GM23338 (cell line): Measurements from ENCODE around the gene IQGAP2. TPM values are rescaled to one million over a fixed set of nuclear protein-coding genes. Genes with fewer than 3 reads are reported as not detected.

ENCODE experiments used
- ATAC-seq: fragments of 200-7000 bp; cut with Tn5 transposase; 3 replicates; pipeline ENCODE4 v1.9.1; 2020
- DNase-seq: peaks from one replicate; pipeline ENCODE4 v3.0.0-alpha.2; 2015; ENCODE audit warnings: low spot score
- H2AFZ ChIP-seq: fragments of 200-600 bp; sonication (generic); 2 replicates; pipeline ENCODE4 v1.8.0; 2016; ENCODE audit warnings: antibody characterized with exemption, mild to moderate bottlenecking, moderate library complexity
- H3F3A ChIP-seq: fragments of 200-600 bp; sonication (generic); replicated peaks from 2 replicates; pipeline ENCODE4 v1.8.0; 2017; ENCODE audit warnings: antibody characterized with exemption, mixed run types, low read depth
- H3K27ac ChIP-seq: fragments of 200-600 bp; sonication (generic); 2 replicates; pipeline ENCODE4 v1.6.1; 2016; ENCODE audit warnings: low read depth
- H3K27me3 ChIP-seq: fragments of 200-600 bp; sonication (generic); 2 replicates; pipeline ENCODE4 v1.8.0; 2016; ENCODE audit warnings: mild to moderate bottlenecking, mixed run types, moderate library complexity; ENCODE audit not compliant: insufficient read depth
- H3K36me3 ChIP-seq: fragments of 200-600 bp; sonication (generic); 2 replicates; pipeline ENCODE4 v1.8.0; 2016; ENCODE audit warnings: mild to moderate bottlenecking; ENCODE audit not compliant: insufficient read depth
- H3K4me1 ChIP-seq: fragments of 200-600 bp; sonication (generic); 2 replicates; pipeline ENCODE4 v1.8.0; 2016; ENCODE audit warnings: mild to moderate bottlenecking, moderate library complexity; ENCODE audit not compliant: insufficient read depth
- H3K4me2 ChIP-seq: fragments of 200-600 bp; sonication (generic); 2 replicates; pipeline ENCODE4 v1.7.1; 2017; ENCODE audit warnings: mixed run types
- H3K4me3 ChIP-seq: fragments of 200-600 bp; sonication (generic); 2 replicates; pipeline ENCODE4 v1.6.1; 2016; ENCODE audit warnings: mixed run types
- H3K79me2 ChIP-seq: fragments of 200-600 bp; sonication (generic); replicated peaks from 2 replicates; pipeline ENCODE4 v1.8.0; 2017; ENCODE audit warnings: mild to moderate bottlenecking; ENCODE audit not compliant: insufficient read depth
- H3K9me2 ChIP-seq: fragments of 200-600 bp; sonication (generic); 2 replicates; pipeline ENCODE4 v1.8.0; 2017; ENCODE audit not compliant: insufficient read depth
- H4K20me1 ChIP-seq: fragments of 200-600 bp; sonication (generic); replicated peaks from 2 replicates; pipeline ENCODE4 v1.8.0; 2017; ENCODE audit warnings: mild to moderate bottlenecking; ENCODE audit not compliant: insufficient read depth
- H3K27ac Mint-ChIP-seq: 2 replicates; pipeline ENCODE4 v1.8.0; 2020; ENCODE audit warnings: inconsistent platforms, mild to moderate bottlenecking, moderate library complexity, mixed read lengths
- H3K27me3 Mint-ChIP-seq: 3 replicates; pipeline ENCODE4 v1.8.0; 2022; ENCODE audit warnings: low read depth, mild to moderate bottlenecking, moderate library complexity, mixed read lengths, inconsistent platforms; ENCODE audit not compliant: insufficient read depth, poor library complexity
- H3K36me3 Mint-ChIP-seq: 3 replicates; pipeline ENCODE4 v1.8.0; 2021; ENCODE audit warnings: low read depth, mild to moderate bottlenecking, inconsistent platforms, moderate library complexity, mixed read lengths
- H3K4me1 Mint-ChIP-seq: 3 replicates; pipeline ENCODE4 v1.8.0; 2020; ENCODE audit warnings: mild to moderate bottlenecking, inconsistent platforms, mixed read lengths
- H3K4me3 Mint-ChIP-seq: 3 replicates; pipeline ENCODE4 v1.8.0; 2021; ENCODE audit warnings: moderate library complexity, mild to moderate bottlenecking, inconsistent platforms, mixed read lengths
- H3K9me3 Mint-ChIP-seq: 3 replicates; pipeline ENCODE4 v1.8.0; 2020; ENCODE audit warnings: moderate library complexity, mild to moderate bottlenecking, inconsistent platforms, mixed read lengths
- CREB1 ChIP-seq: fragments of 250-450 bp; sonication (Bioruptor Pico); IDR thresholded peaks from 2 replicates; pipeline ENCODE4 v1.5.0; 2020; ENCODE audit warnings: low read depth, mild to moderate bottlenecking, moderate library complexity
- ETS1 ChIP-seq: IDR thresholded peaks from 2 replicates; pipeline ENCODE4 v1.6.1; 2016; ENCODE audit warnings: antibody characterized with exemption
- EZH2 ChIP-seq: fragments of 200-600 bp; sonication (generic); IDR thresholded peaks from one replicate; pipeline ENCODE4 v1.8.0; 2017; ENCODE audit warnings: antibody characterized with exemption, mild to moderate bottlenecking, low read depth; ENCODE audit not compliant: unreplicated experiment
- EZH2phosphoT487 ChIP-seq: fragments of 200-600 bp; sonication (generic); IDR thresholded peaks from one replicate; pipeline ENCODE4 v1.8.1; 2018; ENCODE audit warnings: antibody characterized with exemption; ENCODE audit not compliant: unreplicated experiment
- NANOG ChIP-seq: IDR thresholded peaks from 2 replicates; pipeline ENCODE4 v1.6.1; 2016; ENCODE audit warnings: antibody characterized with exemption, borderline replicate concordance
- POLR2AphosphoS5 ChIP-seq: IDR thresholded peaks from 2 replicates; pipeline ENCODE4 v1.6.1; 2016; ENCODE audit warnings: antibody characterized with exemption, low read depth
- REST ChIP-seq: IDR thresholded peaks from one replicate; pipeline ENCODE4 v1.6.1; 2018; ENCODE audit warnings: antibody characterized with exemption; ENCODE audit not compliant: unreplicated experiment
- STAT1 ChIP-seq: IDR thresholded peaks from one replicate; pipeline ENCODE4 v1.6.1; 2016; ENCODE audit warnings: antibody characterized with exemption; ENCODE audit not compliant: unreplicated experiment
- ZNF114 ChIP-seq: fragments of 250-450 bp; sonication (Bioruptor Pico); IDR thresholded peaks from 2 replicates; pipeline ENCODE4 v1.5.0; 2020; ENCODE audit warnings: mild to moderate bottlenecking, moderate library complexity
- ZNF462 ChIP-seq: fragments of 250-450 bp; sonication (Bioruptor Pico); IDR thresholded peaks from 2 replicates; pipeline ENCODE4 v1.5.0; 2020; ENCODE audit warnings: mild to moderate bottlenecking, moderate library complexity
- polyA plus RNA-seq: library from polyadenylated mRNA; unstranded; fragments of >200 nt; fragmentation: Nextera tagmentation; extraction: Ambion mirVana; gene quantifications from 2 replicates; pipeline ENCODE4 v1.2.1, GENCODE V29; 2016
- total RNA-seq: library from RNA; depleted of rRNA; stranded (reverse); fragments of >200 nt; shearing (Covaris generic); gene quantifications from 2 replicates; pipeline ENCODE4 v1.2.3, GENCODE V29; 2014

The IQGAP2 gene
- total and polyA plus RNA-seq, 2 experiments from 2014 or later: 60.0 to 86.5 TPM

GRCh38 chr5:76688836-76689235, 285.8 kb downstream of the IQGAP2 start:
- no peaks in the 10 kb centered on the region for H3K9me3 Mint-ChIP-seq
- H3K27ac Mint-ChIP-seq: no peak overlapping the region
- no peaks in the 10 kb centered on the region; the same call in 1 of the 2 replicates for H4K20me1 ChIP-seq
- no peak overlapping the region for H2AFZ ChIP-seq
- DNase-seq (no peak), ATAC-seq (no peak)
- H3K36me3 Mint-ChIP-seq: peaks cover 5% of the 10 kb centered on the region; the same call in 1 of the 3 replicates
- no peaks in the 10 kb centered on the region for H3K79me2 ChIP-seq
- no peak overlapping the region for H3K4me2 ChIP-seq
- peaks cover 2% of the 10 kb centered on the region for H3K27me3 Mint-ChIP-seq
- H3K4me1 Mint-ChIP-seq: no peaks in the 10 kb centered on the region
- no peaks in the 10 kb centered on the region for H3K9me2 ChIP-seq
- no peaks in the 10 kb centered on the region for H3F3A ChIP-seq
- no peaks in the 10 kb centered on the region for H3K36me3 ChIP-seq
- H3K4me1 ChIP-seq: no peaks in the 10 kb centered on the region
- H3K4me3 Mint-ChIP-seq: no peak overlapping the region
- no peak overlapping the region for H3K4me3 ChIP-seq
- H3K27ac ChIP-seq: no peak overlapping the region
- H3K27me3 ChIP-seq: no peaks in the 10 kb centered on the region
- no peak for TF ChIP-seq ZNF114
- TF ChIP-seq EZH2: no peak
- no peak for TF ChIP-seq REST

GRCh38 chr5:76689321-76690036, 286.4 kb downstream of the IQGAP2 start:
- Histone ChIP-seq H3K79me2 (no peaks in the 10 kb centered on the region), H2AFZ (no peak overlapping the region), H3K27me3 (no peaks in the 10 kb centered on the region), H3K27ac (no peak overlapping the region), H3F3A (no peaks in the 10 kb centered on the region), H3K4me1 (no peaks in the 10 kb centered on the region), H3K36me3 (no peaks in the 10 kb centered on the region), H3K4me2 (no peak overlapping the region), H3K9me2 (no peaks in the 10 kb centered on the region), H3K4me3 (no peak overlapping the region), H4K20me1 (no peaks in the 10 kb centered on the region; the same call in 1 of the 2 replicates)
- Mint-ChIP-seq H3K36me3 (peaks cover 5% of the 10 kb centered on the region; the same call in 1 of the 3 replicates), H3K4me3 (no peak overlapping the region), H3K4me1 (no peaks in the 10 kb centered on the region), H3K27ac (no peak overlapping the region), H3K9me3 (no peaks in the 10 kb centered on the region), H3K27me3 (peaks cover 2% of the 10 kb centered on the region)
- ATAC-seq (no peak), DNase-seq (no peak)
- TF ChIP-seq POLR2AphosphoS5: no peak
- TF ChIP-seq EZH2: no peak
- no peak for TF ChIP-seq ETS1
- TF ChIP-seq EZH2phosphoT487: no peak
- TF ChIP-seq NANOG: no peak
- TF ChIP-seq STAT1: no peak
- no peak for TF ChIP-seq ZNF462 (CRISPR knock-in tag)
- TF ChIP-seq CREB1 (CRISPR knock-in tag): no peak
